Measurements from ENCODE around the gene METTL26. TPM values are rescaled to one million over a fixed set of nuclear protein-coding genes. Genes with fewer than 3 reads are reported as not detected.

The METTL26 gene
- polyA plus RNA-seq, 2 donors = 73.2 to 94.3 TPM

DNA sequence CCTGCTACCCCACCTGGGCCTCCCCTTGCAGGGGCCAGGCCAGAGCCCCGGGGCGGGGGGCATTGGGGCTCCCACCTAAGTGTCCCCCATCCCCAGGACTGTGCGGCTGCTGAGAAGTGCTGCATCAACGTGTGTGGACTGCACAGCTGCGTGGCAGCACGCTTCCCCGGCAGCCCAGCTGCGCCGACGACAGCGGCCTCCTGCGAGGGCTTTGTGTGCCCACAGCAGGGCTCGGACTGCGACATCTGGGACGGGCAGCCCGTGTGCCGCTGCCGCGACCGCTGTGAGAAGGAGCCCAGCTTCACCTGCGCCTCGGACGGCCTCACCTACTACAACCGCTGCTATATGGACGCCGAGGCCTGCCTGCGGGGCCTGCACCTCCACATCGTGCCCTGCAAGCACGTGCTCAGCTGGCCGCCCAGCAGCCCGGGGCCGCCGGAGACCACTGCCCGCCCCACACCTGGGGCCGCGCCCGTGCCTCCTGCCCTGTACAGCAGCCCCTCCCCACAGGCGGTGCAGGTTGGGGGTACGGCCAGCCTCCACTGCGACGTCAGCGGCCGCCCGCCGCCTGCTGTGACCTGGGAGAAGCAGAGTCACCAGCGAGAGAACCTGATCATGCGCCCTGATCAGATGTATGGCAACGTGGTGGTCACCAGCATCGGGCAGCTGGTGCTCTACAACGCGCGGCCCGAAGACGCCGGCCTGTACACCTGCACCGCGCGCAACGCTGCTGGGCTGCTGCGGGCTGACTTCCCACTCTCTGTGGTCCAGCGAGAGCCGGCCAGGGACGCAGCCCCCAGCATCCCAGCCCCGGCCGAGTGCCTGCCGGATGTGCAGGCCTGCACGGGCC lies 3.4 kb downstream of the METTL26 start:
- WGBS, 2 donors = 93 to 94% methylated on average over 65 to 67 of the region's 67 CpGs
- no peak overlapping the region for H3K27ac ChIP-seq (ENCODE audit: low read depth in 2 of 2, low read length in 1 of 2)
- H3K4me1 ChIP-seq (ENCODE audit: control insufficient read depth in 2 of 2, insufficient read depth in 2 of 2, low read length in 1 of 2) = peaks cover 10 to 25% of the 10 kb centered on the region in 2 donors
- no peaks in the 10 kb centered on the region for H3K27me3 ChIP-seq (ENCODE audit: control insufficient read depth in 1 of 2, insufficient read depth in 2 of 2, low read length in 2 of 2)
- peaks cover 0 to 29% of the 10 kb centered on the region in 2 donors for H3K36me3 ChIP-seq (ENCODE audit: control insufficient read depth in 2 of 2, insufficient read depth in 2 of 2, low read length in 1 of 2)
- no peak overlapping the region for H3K4me3 ChIP-seq (ENCODE audit: low read depth in 1 of 2, low read length in 2 of 2)
- H3K9me3 ChIP-seq (ENCODE audit: control insufficient read depth in 2 of 2, insufficient read depth in 1 of 2, low read depth in 1 of 2, low read length in 1 of 2) = no peaks in the 10 kb centered on the region

DNA sequence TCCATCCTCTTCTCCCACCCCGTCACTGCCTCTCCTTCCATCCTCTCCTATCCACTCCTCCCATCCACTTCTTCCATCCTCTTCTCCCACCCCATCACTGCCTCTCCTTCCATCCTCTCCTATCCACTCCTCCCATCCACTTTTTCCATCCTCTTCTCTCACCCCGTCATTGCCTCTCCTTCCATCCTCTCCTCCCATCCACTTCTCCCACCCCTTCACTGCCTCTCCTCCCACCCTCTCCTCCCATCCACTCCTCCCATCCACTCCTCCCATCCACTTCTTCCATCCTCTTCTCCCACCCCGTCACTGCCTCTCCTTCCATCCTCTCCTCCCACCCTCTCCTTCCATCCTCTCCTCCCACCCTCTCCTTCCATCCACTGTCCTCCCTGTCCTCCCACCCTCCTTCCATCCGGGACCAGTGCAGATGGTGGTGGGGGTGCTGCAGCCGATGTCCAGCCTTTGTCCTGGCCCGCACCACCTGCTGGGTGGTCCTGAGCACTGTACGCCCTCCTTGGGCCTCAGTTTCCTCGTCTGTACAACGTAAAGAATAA lies 4.2 kb downstream of the METTL26 start:
- Histone ChIP-seq H3K27me3 (ENCODE audit: control insufficient read depth in 1 of 2, insufficient read depth in 2 of 2, low read length in 2 of 2) (no peaks in the 10 kb centered on the region), H3K27ac (ENCODE audit: low read depth in 2 of 2, low read length in 1 of 2) (no peak overlapping the region), H3K4me3 (ENCODE audit: low read depth in 1 of 2, low read length in 2 of 2) (no peak overlapping the region), H3K4me1 (ENCODE audit: control insufficient read depth in 2 of 2, insufficient read depth in 2 of 2, low read length in 1 of 2) (peaks cover 10 to 22% of the 10 kb centered on the region in 2 donors), H3K9me3 (ENCODE audit: control insufficient read depth in 2 of 2, insufficient read depth in 1 of 2, low read depth in 1 of 2, low read length in 1 of 2) (no peaks in the 10 kb centered on the region), H3K36me3 (ENCODE audit: control insufficient read depth in 2 of 2, insufficient read depth in 2 of 2, low read length in 1 of 2) (peaks cover 0 to 37% of the 10 kb centered on the region in 2 donors)
- 53 to 57% methylated on average over 9 of the region's 9 CpGs for WGBS, 2 donors

DNA sequence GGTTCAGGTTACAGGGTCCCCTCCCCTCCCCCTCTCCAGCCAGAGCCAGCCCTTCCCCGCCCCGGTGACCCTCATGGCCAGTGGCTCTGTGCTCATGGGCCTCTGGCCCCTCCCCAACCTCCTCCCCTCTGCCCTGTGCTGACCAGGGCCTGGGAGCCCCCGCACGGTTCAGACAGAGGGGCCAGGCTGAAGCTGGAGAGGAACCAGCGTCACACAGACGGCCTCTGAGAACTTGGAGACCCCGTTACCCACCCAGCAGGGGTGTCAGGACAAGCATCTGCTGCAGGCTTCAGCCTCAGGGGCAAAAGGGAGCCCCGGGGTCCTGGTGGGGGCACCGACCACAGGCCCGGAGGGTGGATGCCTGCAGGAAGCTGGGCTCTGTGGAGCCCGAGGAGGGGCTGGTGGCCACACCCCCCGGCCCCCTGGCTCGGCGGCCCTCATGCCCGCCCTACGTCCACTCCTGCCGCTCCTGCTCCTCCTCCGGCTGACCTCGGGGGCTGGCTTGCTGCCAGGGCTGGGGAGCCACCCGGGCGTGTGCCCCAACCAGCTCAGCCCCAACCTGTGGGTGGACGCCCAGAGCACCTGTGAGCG lies 5.2 kb downstream of the METTL26 start, which contains the start of gene WFIKKN1:
TSS of gene WFIKKN1 (plus strand) at position 171 of the 591 bp plus-strand sequence. CDS start at position 440, 269 bp downstream.
- Histone ChIP-seq H3K27ac (ENCODE audit: low read depth in 2 of 2, low read length in 1 of 2) (no peak within 1 kb of the TSS), H3K4me1 (ENCODE audit: control insufficient read depth in 2 of 2, insufficient read depth in 2 of 2, low read length in 1 of 2) (peaks cover 10 to 22% of the 10 kb centered on the region in 2 donors), H3K36me3 (ENCODE audit: control insufficient read depth in 2 of 2, insufficient read depth in 2 of 2, low read length in 1 of 2) (peaks cover 0 to 43% of the 10 kb centered on the region in 2 donors), H3K9me3 (ENCODE audit: control insufficient read depth in 2 of 2, insufficient read depth in 1 of 2, low read depth in 1 of 2, low read length in 1 of 2) (no peaks in the 10 kb centered on the region), H3K27me3 (ENCODE audit: control insufficient read depth in 1 of 2, insufficient read depth in 2 of 2, low read length in 2 of 2) (no peaks in the 10 kb centered on the region), H3K4me3 (ENCODE audit: low read depth in 1 of 2, low read length in 2 of 2) (no peak within 1 kb of the TSS)
- WGBS, 2 donors = 4 to 5% methylated on average over 22 to 23 of the region's 23 CpGs

DNA sequence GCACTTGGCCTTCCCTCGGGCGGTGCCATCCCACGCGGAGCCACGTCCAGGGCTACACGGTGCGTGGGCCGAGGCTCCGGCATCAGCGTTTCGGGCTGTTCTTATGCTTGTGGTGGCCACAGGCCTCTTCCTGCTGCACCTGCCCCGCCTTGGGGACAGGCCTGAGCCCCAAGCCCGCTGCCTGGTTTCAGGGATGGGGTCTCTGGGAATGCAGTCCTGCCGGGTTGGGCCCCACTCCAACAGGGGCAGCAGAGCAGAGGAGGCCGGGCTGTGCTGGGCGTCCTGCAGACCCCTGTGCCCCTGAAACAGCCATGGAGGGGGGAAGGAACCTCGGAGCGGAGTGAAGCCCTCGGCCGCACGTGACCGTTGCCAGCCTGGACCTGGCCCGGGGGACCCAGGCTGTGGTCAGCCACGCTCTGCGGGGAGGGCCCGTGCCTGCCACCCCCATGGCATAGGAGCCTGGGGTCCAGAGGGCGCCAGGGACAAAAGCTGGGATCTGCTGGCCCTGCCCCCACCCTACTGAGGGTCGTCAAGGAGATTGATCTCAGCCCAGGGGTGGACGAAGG lies 5.8 kb downstream of the METTL26 start:
- Histone ChIP-seq H3K27ac (ENCODE audit: low read depth in 2 of 2, low read length in 1 of 2) (no peak overlapping the region), H3K27me3 (ENCODE audit: control insufficient read depth in 1 of 2, insufficient read depth in 2 of 2, low read length in 2 of 2) (no peaks in the 10 kb centered on the region), H3K36me3 (ENCODE audit: control insufficient read depth in 2 of 2, insufficient read depth in 2 of 2, low read length in 1 of 2) (peaks cover 0 to 49% of the 10 kb centered on the region in 2 donors), H3K9me3 (ENCODE audit: control insufficient read depth in 2 of 2, insufficient read depth in 1 of 2, low read depth in 1 of 2, low read length in 1 of 2) (no peaks in the 10 kb centered on the region), H3K4me1 (ENCODE audit: control insufficient read depth in 2 of 2, insufficient read depth in 2 of 2, low read length in 1 of 2) (peaks cover 10 to 18% of the 10 kb centered on the region in 2 donors), H3K4me3 (ENCODE audit: low read depth in 1 of 2, low read length in 2 of 2) (no peak overlapping the region)
- WGBS, 2 donors = 42 to 48% methylated on average over 29 of the region's 29 CpGs

DNA sequence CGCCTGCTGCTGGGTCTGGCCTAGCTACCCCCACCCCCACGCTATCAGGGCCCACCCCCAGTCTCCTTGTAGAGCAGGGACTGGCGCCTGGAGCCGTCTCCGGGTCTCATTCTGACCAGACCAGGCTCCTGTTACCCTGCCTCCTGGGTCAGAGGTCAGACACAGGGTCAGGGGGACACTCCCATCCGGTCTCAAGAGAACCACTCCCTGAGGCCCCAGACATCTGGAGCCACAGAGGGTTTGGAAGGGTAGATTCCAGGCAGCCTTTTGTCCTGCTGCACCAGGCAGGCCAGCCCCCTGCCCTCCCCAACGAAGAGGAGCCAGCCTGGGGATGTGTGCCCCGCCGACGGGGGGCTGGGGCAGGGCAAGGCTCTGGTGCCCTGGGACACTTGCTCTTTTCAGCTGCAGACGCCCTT lies 6.3 kb downstream of the METTL26 start:
- WGBS, 2 donors = 39 to 51% methylated on average over 11 of the region's 11 CpGs
- Histone ChIP-seq H3K9me3 (ENCODE audit: control insufficient read depth in 2 of 2, insufficient read depth in 1 of 2, low read depth in 1 of 2, low read length in 1 of 2) (no peaks in the 10 kb centered on the region), H3K36me3 (ENCODE audit: control insufficient read depth in 2 of 2, insufficient read depth in 2 of 2, low read length in 1 of 2) (peaks cover 0 to 50% of the 10 kb centered on the region in 2 donors), H3K4me3 (ENCODE audit: low read depth in 1 of 2, low read length in 2 of 2) (no peak overlapping the region), H3K27ac (ENCODE audit: low read depth in 2 of 2, low read length in 1 of 2) (no peak overlapping the region), H3K4me1 (ENCODE audit: control insufficient read depth in 2 of 2, insufficient read depth in 2 of 2, low read length in 1 of 2) (peaks cover 10 to 13% of the 10 kb centered on the region in 2 donors), H3K27me3 (ENCODE audit: control insufficient read depth in 1 of 2, insufficient read depth in 2 of 2, low read length in 2 of 2) (no peaks in the 10 kb centered on the region)

DNA sequence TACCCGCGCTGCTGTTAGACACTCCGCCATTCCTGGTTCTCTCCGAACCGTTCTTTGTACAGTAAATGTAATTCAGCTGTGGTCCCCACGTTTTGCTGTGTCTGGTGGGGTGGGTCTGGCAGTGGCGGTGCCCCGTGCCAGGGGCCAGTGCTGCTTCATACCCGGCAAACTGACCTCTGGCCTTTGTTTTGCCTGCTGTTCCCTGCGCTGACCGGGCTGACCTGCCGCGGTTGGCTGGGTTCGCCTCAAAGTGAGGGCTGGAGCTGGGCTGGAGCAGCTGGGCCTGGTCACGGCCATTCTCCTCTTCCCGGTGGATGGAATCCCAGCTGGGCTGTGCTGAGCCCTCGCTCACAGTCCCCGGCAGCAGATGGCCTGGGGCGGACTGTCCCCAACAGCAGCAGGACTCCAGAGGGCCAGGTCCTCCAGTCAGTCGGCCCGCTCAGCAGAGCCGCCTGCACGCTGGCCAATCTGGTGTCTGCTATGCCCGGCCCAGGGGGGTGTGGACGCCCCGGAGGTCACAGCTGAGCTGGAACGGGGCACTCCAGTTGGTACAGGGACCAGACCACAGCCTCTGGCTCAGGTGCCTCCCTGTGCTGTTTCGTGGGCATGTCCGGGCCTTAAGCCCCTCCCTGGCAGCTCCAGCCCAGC lies 6.8 kb downstream of the METTL26 start:
- Histone ChIP-seq H3K27ac (ENCODE audit: low read depth in 2 of 2, low read length in 1 of 2) (no peak overlapping the region), H3K4me3 (ENCODE audit: low read depth in 1 of 2, low read length in 2 of 2) (no peak overlapping the region), H3K36me3 (ENCODE audit: control insufficient read depth in 2 of 2, insufficient read depth in 2 of 2, low read length in 1 of 2) (peaks cover 0 to 50% of the 10 kb centered on the region in 2 donors), H3K9me3 (ENCODE audit: control insufficient read depth in 2 of 2, insufficient read depth in 1 of 2, low read depth in 1 of 2, low read length in 1 of 2) (no peaks in the 10 kb centered on the region), H3K27me3 (ENCODE audit: control insufficient read depth in 1 of 2, insufficient read depth in 2 of 2, low read length in 2 of 2) (no peaks in the 10 kb centered on the region), H3K4me1 (ENCODE audit: control insufficient read depth in 2 of 2, insufficient read depth in 2 of 2, low read length in 1 of 2) (peaks cover 10 to 11% of the 10 kb centered on the region in 2 donors)
- 71 to 73% methylated on average over 28 to 29 of the region's 29 CpGs for WGBS, 2 donors

DNA sequence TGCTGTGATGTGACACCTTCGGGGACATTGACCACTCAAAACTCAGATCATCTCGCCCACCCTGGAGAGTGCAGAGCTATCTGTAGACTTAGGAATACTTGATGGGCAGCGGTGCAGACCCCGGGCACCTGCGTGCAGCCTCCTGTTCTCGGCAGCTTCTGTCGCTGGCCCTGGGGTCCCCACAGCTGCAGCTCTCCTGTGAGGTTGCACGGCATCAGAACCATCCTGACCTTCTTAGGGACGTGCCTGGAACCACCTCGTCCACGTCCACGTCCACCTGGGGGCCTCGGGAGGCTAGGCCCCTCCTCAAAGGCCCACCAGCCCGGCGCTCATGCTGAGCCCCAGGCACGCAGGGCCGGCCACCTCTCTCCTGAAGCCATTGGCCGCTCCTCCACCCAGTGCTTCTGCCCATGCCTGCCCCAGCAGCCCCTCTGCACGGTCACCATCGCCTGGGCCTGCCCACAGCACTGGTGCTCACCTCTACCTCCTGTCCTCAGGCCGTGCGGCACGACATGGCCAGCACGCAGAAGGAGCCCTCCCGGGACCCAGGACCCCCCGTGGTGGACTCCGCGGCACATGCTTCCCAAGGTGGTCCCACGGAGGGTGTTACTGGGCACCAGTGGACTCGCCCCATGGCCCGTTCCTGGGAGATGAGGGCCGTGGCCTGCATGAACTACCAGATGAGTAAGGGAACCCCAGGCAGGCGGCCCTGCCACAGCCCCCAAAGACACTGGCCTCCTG lies 7.6 kb downstream of the METTL26 start:
- H3K27me3 ChIP-seq (ENCODE audit: control insufficient read depth in 1 of 2, insufficient read depth in 2 of 2, low read length in 2 of 2) = no peaks in the 10 kb centered on the region
- H3K36me3 ChIP-seq (ENCODE audit: control insufficient read depth in 2 of 2, insufficient read depth in 2 of 2, low read length in 1 of 2) = peaks cover 0 to 42% of the 10 kb centered on the region in 2 donors
- H3K9me3 ChIP-seq (ENCODE audit: control insufficient read depth in 2 of 2, insufficient read depth in 1 of 2, low read depth in 1 of 2, low read length in 1 of 2) = no peaks in the 10 kb centered on the region
- peaks cover 10 to 11% of the 10 kb centered on the region in 2 donors for H3K4me1 ChIP-seq (ENCODE audit: control insufficient read depth in 2 of 2, insufficient read depth in 2 of 2, low read length in 1 of 2)
- no peak overlapping the region for H3K4me3 ChIP-seq (ENCODE audit: low read depth in 1 of 2, low read length in 2 of 2)
- 90 to 91% methylated on average over 33 of the region's 33 CpGs for WGBS, 2 donors
- H3K27ac ChIP-seq (ENCODE audit: low read depth in 2 of 2, low read length in 1 of 2) = no peak overlapping the region

DNA sequence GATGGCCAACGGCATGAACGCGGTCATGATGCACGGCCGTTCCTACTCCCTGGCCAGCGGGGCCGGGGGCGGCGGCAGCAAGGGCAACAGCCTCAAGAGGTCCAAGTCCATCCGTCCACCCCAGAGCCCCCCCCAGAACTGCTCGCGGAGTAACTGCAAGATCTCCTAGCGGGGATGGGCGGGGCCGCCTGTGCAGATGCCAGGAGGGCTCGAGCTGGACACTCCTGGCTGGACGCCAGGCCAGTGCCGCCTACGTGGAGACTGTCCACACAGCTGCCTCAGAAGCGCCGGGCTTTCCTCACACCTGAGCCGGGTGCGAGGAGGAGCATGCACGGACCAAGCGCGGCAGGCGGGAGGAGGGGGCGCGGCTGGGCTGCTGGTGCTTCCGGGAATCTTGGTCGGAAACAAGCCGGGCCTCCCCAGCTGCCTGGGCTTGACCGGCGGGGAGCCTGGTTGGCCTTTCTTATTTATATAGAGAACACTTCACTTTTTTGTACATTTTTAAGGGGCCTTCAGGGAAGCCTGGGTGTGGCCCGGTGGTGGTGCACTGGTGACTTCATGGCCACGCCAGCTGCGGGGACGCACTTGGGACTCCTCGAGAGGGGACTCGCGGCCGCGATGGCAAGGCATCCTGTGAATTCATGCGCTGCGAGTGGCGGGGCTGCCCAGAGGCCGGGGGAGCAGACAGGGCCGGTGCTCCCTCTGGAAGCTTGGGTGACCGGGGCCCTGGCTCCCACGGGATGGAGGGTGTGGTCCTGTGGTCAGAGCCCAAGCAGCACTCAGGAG lies 8.5 kb downstream of the METTL26 start:
- Histone ChIP-seq H3K27me3 (ENCODE audit: control insufficient read depth in 1 of 2, insufficient read depth in 2 of 2, low read length in 2 of 2) (no peaks in the 10 kb centered on the region), H3K4me3 (ENCODE audit: low read depth in 1 of 2, low read length in 2 of 2) (no peak overlapping the region), H3K9me3 (ENCODE audit: control insufficient read depth in 2 of 2, insufficient read depth in 1 of 2, low read depth in 1 of 2, low read length in 1 of 2) (no peaks in the 10 kb centered on the region), H3K36me3 (ENCODE audit: control insufficient read depth in 2 of 2, insufficient read depth in 2 of 2, low read length in 1 of 2) (peaks cover 0 to 35% of the 10 kb centered on the region in 2 donors), H3K4me1 (ENCODE audit: control insufficient read depth in 2 of 2, insufficient read depth in 2 of 2, low read length in 1 of 2) (peaks cover 10 to 11% of the 10 kb centered on the region in 2 donors), H3K27ac (ENCODE audit: low read depth in 2 of 2, low read length in 1 of 2) (no peak overlapping the region)
- 82 to 88% methylated on average over 50 of the region's 50 CpGs for WGBS, 2 donors
